ENCODE measurements around the gene PANX1. TPM values are rescaled to one million over a fixed set of nuclear protein-coding genes. Genes with fewer than 3 reads are reported as not detected.

PANX1 gene
- total RNA-seq, 1 experiment from 2014 or later: 37.5 TPM

- Histone ChIP-seq H3K4me1 (ENCODE audit: insufficient read depth, low read length) (no peaks in the 10 kb centered on the region), H3K23ac (ENCODE audit: insufficient read length, low read depth, low read length) (no peak overlapping the region), H3T11ph (ENCODE audit: low read length) (no peak overlapping the region), H2BK12ac (ENCODE audit: insufficient read length, low read depth, low read length) (no peak overlapping the region), H3K18ac (ENCODE audit: insufficient read length, low read depth, low read length) (no peak overlapping the region), H3K9ac (ENCODE audit: extremely low read depth, insufficient read length, low read length) (no peak overlapping the region), H3K27ac (ENCODE audit: insufficient read length, low read depth, low read length) (no peak overlapping the region), H3K79me2 (ENCODE audit: insufficient read depth, low read length) (no peaks in the 10 kb centered on the region), H2AK5ac (ENCODE audit: insufficient read length, low read length) (no peak overlapping the region), H2BK20ac (ENCODE audit: low read depth, low read length, poor library complexity, severe bottlenecking) (no peak overlapping the region), H4K5ac (ENCODE audit: insufficient read length, low read depth, low read length) (no peak overlapping the region), H3K4me2 (ENCODE audit: insufficient read depth, insufficient read length, low read length) (no peak overlapping the region), H3K23me2 (ENCODE audit: insufficient read length, low read depth, low read length, poor library complexity, severe bottlenecking) (no peaks in the 10 kb centered on the region), H2BK15ac (ENCODE audit: low read depth, low read length) (no peak overlapping the region), H2BK5ac (ENCODE audit: insufficient read length, low read length) (no peak overlapping the region), H4K20me1 (ENCODE audit: control insufficient read depth, insufficient read depth, insufficient read length) (no peaks in the 10 kb centered on the region), H3K9me3 (ENCODE audit: control insufficient read depth, low read depth, low read length) (no peaks in the 10 kb centered on the region), H2AFZ (ENCODE audit: low read length) (no peak overlapping the region), H4K91ac (ENCODE audit: insufficient read length, low read depth, low read length) (no peak overlapping the region), H3K27me3 (ENCODE audit: insufficient read depth, low read length) (no peaks in the 10 kb centered on the region), H3K79me1 (ENCODE audit: insufficient read depth, low read depth, low read length, poor library complexity, severe bottlenecking) (no peaks in the 10 kb centered on the region), H3K56ac (ENCODE audit: insufficient read length, low read depth, low read length) (no peak overlapping the region), H3K4ac (ENCODE audit: low read depth, low read length) (no peak overlapping the region), H4K8ac (replicated peaks; ENCODE audit: insufficient read length, low read depth, low read length) (no peak overlapping the region), H3K14ac (ENCODE audit: insufficient read depth, low read length) (no peak overlapping the region), H2BK120ac (ENCODE audit: low read depth, low read length, poor library complexity, severe bottlenecking) (no peak overlapping the region)
- Mint-ChIP-seq H3K27me3 (ENCODE audit: low read depth) (peaks cover 2% of the 10 kb centered on the region; the same call in 1 of the 2 replicates), H3K4me1 (no peaks in the 10 kb centered on the region), H3K36me3 (ENCODE audit: insufficient read depth in 1 of 3, low read depth in 3 of 3) (no peaks in the 10 kb centered on the region), H3K9me3 (no peaks in the 10 kb centered on the region), H3K4me3 (no peak overlapping the region), H3K27ac (no peak overlapping the region; a peak in 1 of 7 replicates)
- no CpG with 5 or more reads among the region's 3 CpGs for WGBS (ENCODE audit: extremely low coverage, insufficient read length, low lambda C conversion rate)
- TF ChIP-seq CTCF (conservative IDR thresholded peaks at IDR 0.05): no peak
- DNase-seq: no peak
Measured at GRCh38 chr11:94198718-94199117, 70.1 kb downstream of the PANX1 start.

All from H9 (cell line).